Stimulated activated CD8-positive, alpha-beta memory T cell treated with anti-CD3 and anti-CD28 coated beads, Interleukin-15, amount 100 ng/mL, for 1 hour (primary cell): ENCODE data around the gene ITGA6.
"Not testable (repeated sequence)": the region's sequence is repeated elsewhere in the genome, so short reads cannot be mapped to it uniquely, and the experiment has no call there.

ENCODE experiments used
- DNase-seq: peaks from one replicate; pipeline ENCODE4 v3.0.0-alpha.2; 2020; ENCODE audit warnings: low read depth

The ITGA6 gene

GRCh38 chr2:172516299-172516698 lies 88.9 kb downstream of the ITGA6 start:
- DNase-seq: no peak

GRCh38 chr2:172518995-172519394 lies 91.6 kb downstream of the ITGA6 start:
- DNase-seq: no peak

GRCh38 chr2:172525601-172526000 lies 98.2 kb downstream of the ITGA6 start:
- no peak for DNase-seq

- no peak for DNase-seq
Measured at GRCh38 chr2:172531309-172531708, 103.9 kb downstream of the ITGA6 start.

- DNase-seq: not testable (repeated sequence)
Measured at GRCh38 chr2:172532461-172532860, 105.1 kb downstream of the ITGA6 start.

- DNase-seq: no peak
Measured at GRCh38 chr2:172533687-172534086, 106.3 kb downstream of the ITGA6 start.

GRCh38 chr2:172535119-172535518 lies 107.7 kb downstream of the ITGA6 start:
- DNase-seq: no peak

- DNase-seq: not testable (repeated sequence)
Measured at GRCh38 chr2:172537851-172538250, 110.5 kb downstream of the ITGA6 start.

GRCh38 chr2:172539767-172540166 lies 112.4 kb downstream of the ITGA6 start:
- DNase-seq: no peak

GRCh38 chr2:172540421-172540820 lies 113.0 kb downstream of the ITGA6 start:
- DNase-seq: no peak

- no peak for DNase-seq
Measured at GRCh38 chr2:172545408-172546075, 118.2 kb downstream of the ITGA6 start.

GRCh38 chr2:172549131-172549530 lies 121.7 kb downstream of the ITGA6 start:
- no peak for DNase-seq

- not testable (repeated sequence) for DNase-seq
Measured at GRCh38 chr2:172549802-172550201, 122.4 kb downstream of the ITGA6 start.

GRCh38 chr2:172550419-172550818 lies 123.0 kb downstream of the ITGA6 start:
- DNase-seq: no peak

GRCh38 chr2:172551271-172551670 lies 123.9 kb downstream of the ITGA6 start:
- no peak for DNase-seq

GRCh38 chr2:172552547-172553291 lies 125.3 kb downstream of the ITGA6 start:
- DNase-seq: no peak

GRCh38 chr2:172554352-172555271 lies 127.2 kb downstream of the ITGA6 start:
- DNase-seq: no peak

- DNase-seq: no peak
Measured at GRCh38 chr2:172555272-172555521, 127.8 kb downstream of the ITGA6 start.
